Body of pancreas (tissue), 4 donors: ENCODE results near the gene ENTHD1.

Experiments
- CTCF ChIP-seq, 7 experiments: fragments of 450-650 bp in 4 of 7; fragments of 200-600 bp in 3 of 7; sonication (generic) in 3 of 7; IDR thresholded peaks; one replicate each; pipeline ENCODE4 v1.5.1; 2016 to 2019; ENCODE audit warnings: antibody characterized with exemption in 7 of 7
- POLR2A ChIP-seq, 3 donors: fragments of 450-650 bp; IDR thresholded peaks; one replicate each; pipeline ENCODE4 v1.6.1; 2016; ENCODE audit warnings: antibody characterized with exemption in 3 of 3, mild to moderate bottlenecking in 2 of 3

GRCh38 chr22:39907605-39908097 lies 14.1 kb upstream of the ENTHD1 start:
- no peak for TF ChIP-seq CTCF (IDR thresholded peaks at IDR 0.05)
- no peak for TF ChIP-seq POLR2A (IDR thresholded peaks at IDR 0.05)
